GM18909 (cell line): Measurements from ENCODE around the gene TBC1D20.
"Not testable (repeated sequence)": the region's sequence is repeated elsewhere in the genome, so short reads cannot be mapped to it uniquely, and the experiment has no call there.

Experiments
- ATAC-seq: cut with Tn5 transposase; IDR thresholded peaks from one replicate; pipeline ENCODE4 v1.9.1; 2021; ENCODE audit warnings: mild to moderate bottlenecking; ENCODE audit not compliant: unreplicated experiment, poor library complexity

TBC1D20 gene, protein sequence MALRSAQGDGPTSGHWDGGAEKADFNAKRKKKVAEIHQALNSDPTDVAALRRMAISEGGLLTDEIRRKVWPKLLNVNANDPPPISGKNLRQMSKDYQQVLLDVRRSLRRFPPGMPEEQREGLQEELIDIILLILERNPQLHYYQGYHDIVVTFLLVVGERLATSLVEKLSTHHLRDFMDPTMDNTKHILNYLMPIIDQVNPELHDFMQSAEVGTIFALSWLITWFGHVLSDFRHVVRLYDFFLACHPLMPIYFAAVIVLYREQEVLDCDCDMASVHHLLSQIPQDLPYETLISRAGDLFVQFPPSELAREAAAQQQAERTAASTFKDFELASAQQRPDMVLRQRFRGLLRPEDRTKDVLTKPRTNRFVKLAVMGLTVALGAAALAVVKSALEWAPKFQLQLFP

DNA sequence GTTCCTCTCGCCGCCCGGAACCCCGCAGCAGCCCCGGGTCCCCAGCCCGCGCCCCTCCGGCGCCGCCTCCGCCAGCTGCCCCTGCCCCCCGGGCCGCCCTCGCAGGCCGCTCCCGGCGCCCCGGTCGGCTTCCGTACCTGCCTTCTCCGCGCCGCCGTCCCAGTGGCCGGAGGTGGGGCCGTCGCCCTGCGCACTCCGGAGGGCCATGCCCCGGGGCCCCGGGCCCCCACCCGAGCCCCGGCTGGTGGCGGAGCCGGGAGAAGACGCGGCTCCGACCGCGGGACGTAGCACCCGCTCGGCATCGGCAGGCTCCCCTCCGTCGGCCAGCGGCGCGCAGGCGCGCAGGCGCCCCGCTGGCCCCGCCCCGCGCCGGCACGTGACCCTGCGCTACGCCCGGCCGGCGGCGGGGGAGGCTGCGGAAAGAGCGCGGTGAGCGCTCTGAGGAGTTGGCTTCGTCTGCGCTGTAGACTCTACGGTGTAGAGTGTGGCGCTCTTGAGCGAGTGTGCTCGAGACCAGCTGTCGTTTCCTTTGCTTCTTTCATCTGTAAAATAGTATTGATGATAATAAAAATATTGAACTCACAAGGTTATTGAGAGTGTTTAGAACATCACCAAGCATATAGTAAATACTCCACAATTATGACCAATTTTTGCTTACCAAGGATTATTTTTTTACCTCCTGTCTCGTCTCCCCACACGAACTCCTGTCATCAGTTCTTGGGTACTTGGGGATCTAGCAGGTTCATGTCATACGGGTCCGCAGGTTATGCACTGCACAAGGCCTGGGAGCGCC lies at the start of gene TBC1D20:
TBC1D20 (minus strand) TSS at position 335 of the 793 bp plus-strand sequence; CDS start at position 207, 128 bp downstream.
- peak; percentile 95 for ATAC-seq

DNA sequence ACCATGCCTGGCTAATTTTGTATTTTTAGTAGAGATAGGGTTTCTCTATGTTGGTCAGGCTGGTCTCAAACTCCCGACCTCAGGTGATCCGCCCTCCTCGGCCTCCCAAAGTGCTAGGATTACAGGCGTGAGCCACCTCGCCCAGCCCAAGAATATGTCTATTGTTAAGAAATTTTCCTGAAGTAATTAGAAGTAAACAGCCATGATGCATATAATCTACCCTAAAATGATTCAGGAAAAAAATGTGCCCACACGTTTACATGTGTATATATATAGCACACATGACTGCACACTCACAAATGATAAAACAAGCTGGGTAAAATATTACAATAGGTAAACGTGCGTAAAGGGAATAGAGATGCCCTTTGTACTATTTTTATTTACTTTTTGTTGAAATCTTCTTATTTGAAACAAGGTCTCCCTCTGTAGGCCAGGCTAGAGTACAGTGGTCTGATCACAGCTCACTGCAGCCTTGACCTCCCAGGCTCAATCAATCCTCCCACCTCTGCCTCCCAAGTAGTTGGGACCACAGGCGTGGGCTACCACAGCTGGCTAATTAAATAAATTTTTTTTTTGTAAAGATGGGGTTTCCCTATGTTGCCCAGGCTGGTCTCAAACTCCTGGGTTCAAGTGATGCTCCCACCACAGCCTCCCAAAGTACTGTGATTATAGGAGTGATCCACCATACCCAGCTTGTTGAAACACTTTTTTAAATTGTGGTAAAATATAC lies 48.2 kb upstream of the TBC1D20 start:
- not testable (repeated sequence) for ATAC-seq

DNA sequence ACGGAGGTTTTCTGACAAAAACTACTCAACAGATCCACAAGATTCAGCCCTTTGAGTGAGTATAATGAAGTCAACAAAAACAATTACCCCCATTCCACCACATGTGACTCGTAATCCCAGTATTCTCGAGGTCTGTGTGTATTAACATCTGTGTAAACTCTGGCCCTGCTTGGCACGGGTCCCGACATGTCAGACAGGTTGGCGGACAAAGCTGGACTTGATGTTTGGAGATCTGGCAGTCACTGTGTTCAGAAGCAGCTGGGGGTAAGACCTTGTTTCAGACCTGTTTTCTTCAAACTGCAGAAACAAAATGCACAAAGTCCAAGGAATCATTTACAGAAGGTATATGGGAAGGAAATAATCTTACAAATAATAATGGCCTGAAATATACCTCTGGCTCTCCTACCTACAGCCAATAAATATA lies 46.0 kb upstream of the TBC1D20 start:
- ATAC-seq = not testable (repeated sequence)

DNA sequence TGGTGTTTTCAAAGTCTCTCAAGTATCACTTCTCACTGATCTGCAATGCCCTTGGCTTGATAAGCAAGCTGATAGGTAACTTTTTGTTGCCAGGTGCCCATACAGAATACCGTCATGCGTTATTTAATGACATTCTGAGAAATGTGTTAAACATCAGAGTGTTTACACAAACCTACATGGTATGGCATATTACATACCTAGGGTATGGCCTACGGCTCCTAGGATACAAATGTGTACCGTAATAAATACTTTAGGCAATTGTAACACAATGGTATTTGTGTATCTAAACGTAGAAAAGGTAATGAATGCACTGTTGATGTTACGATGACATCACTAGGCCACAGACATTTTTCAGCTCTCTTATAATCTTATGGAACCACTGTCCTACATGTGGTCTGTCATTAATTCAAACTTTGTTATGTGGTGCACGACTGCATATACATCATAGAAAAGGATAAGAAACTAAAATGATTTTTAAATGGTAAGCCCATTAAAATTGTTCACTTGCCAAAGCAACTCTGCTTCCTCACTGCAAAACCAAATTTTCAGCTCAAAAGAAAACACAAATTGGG lies 45.5 kb upstream of the TBC1D20 start:
- no peak for ATAC-seq

DNA sequence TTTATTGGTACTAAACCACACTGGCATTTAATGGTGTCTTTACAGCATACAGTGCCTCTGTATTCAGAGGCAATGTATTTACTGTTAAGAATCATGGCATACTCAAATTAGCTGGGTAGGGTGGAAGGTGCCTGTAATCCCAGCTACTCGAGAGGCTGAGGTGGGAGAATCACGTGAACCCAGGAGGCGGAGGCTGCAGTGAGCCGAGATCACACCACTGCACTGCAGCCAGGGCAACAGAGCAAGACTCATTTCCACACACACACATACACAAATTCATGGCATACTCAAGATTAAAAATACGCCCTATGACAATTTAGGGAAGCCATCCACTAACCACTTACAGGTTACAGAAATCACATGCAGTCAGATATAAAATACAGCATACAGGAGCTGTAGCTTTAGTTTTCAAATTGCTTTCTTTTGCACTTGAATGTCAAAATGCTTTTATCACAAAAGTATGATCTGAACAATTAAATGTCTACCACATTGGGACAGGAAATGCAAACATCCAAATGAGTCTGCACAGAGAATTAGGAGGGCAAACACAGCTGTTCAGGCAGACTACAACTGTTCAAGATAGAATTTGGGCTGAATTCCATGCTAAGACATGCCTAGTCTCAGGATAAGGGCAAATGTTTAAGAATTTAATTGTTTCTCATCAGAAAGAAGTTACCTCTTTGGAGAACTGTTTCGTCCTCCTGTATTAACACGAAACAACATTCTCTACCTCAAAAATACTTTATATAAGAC lies 44.8 kb upstream of the TBC1D20 start:
- no peak for ATAC-seq

DNA sequence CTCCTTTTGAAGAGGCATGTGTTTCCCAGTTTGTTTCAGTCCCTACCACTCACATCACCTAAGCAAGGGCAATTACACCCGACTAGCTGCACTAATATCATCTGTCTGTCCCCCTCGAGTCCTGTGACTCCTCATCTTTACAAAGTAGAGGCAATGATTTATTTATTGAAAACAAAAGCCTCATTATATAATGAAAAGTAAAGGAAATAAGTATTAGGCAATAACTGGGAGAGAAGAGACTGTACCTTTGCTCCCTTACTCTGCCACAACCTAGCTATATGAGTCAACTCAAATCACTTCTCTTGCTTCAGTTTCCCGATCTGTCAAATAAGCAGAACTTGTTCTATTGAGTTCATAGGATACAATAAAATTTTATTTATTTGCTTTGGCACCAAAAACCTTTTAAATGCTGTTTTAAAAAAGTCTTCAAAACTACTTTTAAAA lies 42.3 kb upstream of the TBC1D20 start:
- no peak for ATAC-seq

DNA sequence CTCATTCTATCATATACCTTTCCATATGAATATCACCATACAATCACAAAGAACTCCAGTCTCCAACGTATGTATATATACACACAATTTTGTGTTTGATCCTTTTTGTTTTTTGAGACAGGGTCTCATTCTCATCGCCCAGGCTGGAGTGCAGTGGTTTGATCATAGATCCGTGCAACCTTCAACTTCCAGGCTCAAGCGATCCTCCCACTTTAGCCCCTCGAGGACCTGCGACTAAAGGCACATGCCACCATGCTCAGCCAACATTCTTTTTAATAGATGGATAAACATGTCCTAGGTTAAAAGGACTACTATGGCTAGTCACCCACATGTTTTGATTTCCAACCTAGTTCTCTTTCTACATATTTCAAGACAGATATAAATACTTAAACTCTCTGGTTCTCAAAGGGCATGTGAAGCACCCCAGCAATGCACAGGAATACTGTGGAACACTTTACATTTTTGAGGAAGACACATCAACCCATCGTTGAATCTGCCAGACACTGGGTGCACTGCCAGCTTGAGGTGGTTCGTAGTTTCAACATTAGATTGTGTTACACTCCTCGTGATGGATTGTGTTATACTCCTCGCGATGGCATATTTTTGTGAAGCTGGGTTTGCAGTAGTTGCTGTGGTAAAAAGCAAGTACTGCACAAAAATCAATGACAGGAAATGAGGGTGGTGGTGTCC lies 40.9 kb upstream of the TBC1D20 start:
- no peak for ATAC-seq

DNA sequence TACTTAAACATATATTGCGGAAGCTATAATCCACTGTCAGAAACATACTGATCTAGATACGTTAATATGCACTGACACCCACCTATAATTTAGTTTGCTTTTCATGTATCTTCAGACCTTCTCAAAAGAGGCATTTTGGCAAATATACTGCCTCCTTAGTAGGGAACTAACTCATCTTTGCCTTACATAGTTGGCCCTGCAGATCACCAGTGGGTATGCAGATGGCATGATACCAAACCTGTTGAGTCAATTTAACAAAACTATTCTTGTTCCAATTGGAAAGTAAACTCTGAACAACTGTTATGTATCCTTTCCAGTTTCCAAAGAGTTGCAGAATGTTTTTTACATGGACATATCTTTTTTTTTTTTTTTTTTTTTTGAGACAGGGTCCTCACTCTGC lies 35.6 kb upstream of the TBC1D20 start:
- no peak for ATAC-seq

DNA sequence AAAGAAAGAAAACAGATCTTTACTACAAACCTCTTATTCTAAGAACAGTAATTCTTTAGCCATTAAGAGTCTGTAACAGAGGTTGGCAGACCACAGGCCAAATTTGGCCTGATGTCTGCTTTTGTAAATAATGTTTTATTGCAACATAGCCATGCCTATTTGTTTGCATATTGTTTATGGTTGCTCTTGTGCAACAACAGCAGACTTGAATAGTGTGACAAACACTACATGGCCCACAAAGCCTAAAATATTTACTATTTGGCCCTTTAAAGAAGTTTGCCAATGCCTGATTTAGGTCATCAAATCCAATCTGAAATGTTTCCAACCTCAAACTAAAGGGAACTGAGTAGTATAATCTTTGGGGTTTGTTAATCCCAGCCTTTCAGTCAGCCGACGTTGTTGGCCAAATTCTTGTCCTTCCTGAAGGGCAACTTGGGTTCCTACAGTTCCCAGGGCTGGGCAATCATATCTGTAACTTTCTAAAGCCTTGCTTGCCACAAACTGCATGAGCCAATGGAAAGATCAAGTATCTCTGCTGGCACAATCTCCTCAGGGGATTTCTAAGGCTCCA lies 33.9 kb upstream of the TBC1D20 start:
- ATAC-seq = no peak

DNA sequence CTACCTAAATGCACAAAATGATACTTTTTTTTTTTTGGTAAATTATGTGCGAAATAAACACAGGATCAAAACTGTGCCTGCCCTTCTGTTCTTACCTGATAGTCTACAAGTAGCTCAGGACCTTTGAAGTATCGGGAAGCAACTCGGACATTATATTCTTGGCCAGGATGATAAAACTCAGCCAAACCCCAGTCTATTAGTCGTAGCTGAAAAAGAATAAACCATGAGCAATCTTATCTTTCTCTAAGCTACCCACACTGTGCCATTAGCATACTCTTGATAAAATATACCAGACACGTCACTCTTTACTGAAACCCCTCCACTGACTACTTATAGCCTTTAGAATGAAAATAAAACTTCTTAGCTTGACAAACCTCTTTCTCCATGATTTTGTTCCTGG lies 29.8 kb upstream of the TBC1D20 start:
- no peak for ATAC-seq

DNA sequence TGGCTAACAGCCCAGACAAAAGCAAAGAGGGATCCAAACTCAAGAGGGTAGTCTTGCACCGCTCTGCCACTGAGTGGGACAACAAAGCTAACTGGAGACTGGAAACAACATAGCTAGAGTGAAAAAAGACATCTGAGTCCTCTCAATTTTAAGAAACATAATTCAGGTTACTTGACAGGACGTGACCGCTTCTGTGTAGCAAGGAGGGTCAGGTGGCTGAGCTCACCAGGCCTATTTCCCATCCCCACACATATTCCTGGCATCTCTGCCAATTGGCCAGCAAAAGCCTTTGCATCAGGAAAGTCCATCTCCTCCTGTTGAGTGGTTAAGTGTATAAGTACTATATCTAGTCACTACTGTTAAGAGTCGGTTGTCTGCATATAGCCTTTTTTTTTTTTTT lies 25.3 kb upstream of the TBC1D20 start:
- ATAC-seq = no peak

DNA sequence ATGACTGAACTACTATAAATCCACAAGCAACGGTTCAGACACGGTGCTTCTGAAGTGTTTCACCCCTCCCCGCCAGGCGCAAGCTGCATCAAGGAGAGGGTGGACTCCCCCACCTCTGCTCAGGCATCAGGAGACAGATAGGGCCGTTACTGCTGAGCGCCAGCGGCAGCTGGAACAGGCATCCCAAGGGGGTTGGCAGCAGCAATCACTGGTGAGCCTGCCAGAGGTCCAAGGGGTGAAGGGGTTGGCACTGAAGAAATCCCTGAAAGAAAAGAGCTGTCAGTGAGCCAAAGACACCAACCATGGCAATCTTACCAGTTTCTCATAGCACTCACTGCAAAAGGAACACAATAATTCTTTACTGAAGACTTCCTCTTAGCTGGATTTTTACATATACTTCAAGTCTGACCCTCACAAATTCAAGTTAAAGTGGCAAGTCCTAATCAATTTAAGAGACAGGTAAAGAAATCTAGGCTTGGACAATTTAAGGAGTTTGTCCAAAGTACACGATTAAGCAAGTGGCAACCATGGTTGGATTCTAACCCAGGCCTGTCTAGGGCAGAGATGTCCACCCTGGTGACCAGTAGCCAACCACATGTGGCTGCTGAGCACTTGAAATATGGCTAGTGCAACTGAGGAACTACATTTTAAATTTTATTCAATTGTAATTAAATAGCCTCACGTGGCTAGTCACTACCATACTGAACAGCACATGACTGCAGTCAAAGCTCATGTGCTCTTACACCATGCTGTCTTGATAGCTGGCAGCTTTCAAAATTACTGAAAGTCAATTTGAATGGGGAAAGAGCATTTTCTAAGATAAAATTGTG lies 21.7 kb upstream of the TBC1D20 start:
- no peak for ATAC-seq

DNA sequence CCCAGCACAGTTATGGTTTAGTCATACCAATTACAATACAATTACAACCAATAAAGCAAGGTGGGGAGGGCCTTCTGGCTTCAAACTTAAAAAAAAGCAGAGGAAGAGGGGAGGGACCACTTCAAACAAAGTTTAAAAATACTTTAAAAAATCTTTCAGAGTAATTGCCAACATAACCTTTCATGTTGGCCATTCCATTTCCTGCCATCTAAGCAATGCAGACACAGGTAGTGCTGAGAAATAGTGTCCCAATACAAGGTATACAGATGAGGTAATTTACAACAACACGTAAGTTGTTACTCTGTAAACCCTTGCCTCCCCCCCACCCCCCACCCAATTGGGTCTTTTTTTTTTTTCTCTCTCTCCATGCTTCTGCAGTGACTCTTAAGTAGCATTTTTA lies 18.8 kb upstream of the TBC1D20 start:
- no peak for ATAC-seq

DNA sequence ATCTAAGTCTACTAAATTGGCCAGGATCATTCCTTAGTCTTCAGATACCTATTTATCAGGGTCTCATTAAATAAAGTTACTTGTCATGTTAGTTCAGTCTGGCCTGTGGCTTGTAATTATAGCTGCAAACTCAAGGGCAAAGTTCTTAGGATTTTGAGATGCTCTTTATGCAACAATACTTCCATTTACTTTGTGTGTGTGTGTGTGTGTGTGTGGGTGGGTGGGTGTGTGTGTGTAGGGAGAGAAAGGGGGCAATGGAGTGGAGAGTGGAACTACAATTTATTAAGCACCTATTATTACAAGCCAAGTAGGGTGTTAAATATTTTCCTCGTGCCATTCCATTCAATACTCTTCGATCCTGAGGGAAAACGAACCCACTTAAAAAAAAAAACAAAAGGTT lies 17.7 kb upstream of the TBC1D20 start:
- no peak for ATAC-seq

DNA sequence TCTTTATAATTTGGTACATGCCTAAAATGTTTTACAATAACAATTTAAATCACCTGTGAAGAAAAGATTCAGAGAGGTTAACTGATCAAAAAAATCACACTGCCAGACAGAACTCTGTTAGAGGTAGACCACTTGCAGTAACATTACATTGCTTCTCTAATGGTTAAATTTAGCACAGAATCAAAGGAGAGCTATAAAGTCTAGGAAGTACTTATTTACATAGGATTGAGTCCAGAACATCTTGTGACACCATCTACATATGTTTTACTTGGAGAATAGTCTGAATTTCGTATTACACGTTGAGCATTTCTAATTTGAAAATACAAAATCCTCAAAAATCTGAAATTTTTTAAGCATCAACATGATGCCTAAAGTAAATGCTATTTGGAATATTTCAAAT lies 17.2 kb upstream of the TBC1D20 start:
- ATAC-seq = no peak

DNA sequence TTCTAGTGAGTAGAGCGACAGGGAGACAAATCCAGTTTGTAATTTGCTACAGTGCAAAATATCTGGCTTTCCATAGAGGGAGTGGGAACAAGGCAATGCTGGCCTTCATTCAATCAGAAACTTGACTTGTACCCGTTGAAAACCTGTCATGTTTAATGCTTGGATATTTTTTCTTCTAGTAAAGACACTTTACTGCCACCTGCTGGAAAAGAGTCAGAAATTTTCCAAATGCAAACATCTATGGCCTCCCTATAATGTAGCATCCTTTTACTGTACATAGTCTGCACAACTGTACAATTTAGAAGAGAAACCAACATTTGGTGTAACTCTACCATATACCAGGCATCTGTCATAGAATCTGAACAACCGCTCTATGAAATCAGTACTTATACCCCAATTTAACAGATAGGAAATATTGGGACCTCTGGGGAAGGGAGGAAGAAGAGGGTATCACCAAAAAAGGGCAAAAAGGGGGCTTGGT lies 16.7 kb upstream of the TBC1D20 start:
- ATAC-seq = no peak

DNA sequence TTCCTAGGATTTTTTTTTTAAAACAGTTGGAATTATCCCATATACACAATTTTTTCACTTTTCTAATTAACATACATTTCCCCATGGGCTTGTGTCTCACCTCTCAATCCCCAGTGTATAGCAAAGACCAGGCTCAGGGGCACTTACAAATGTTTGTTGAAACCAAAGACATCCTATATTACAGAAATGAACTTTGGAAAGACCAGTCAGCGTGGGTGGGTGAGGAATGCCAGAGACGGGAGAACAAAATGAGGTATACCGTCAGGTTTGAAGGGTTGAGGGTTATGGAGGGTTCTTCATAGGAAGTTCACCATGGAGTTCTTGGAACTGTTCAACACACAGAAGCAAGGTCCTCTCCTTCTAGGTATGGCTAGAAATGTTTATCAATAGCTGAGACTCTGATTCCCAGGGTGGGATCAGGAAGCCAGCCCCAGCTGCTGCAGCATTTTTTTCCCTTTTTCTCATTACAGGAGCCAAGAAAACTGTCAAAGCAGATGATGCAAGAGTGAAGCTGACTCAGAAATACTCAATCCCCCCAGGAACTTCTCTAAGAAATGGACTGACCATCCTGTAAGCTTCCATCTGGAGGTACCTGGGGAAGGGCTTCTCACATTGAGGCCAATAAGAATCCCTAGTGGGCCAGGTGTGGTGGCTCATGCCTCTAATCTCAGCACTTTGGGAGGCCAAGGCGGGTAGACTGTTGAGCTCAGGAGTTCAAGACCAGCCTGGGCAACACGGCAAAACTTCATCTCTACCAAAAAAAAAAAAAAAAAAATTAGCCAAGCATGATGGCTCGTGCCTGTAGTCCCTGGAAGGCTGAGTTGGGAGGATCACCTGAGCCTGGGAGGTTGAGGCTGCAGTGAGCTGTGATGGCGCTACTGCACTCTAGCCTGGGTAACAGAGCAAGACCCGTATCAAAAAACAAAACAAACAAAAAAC lies 15.9 kb upstream of the TBC1D20 start:
- no peak for ATAC-seq
